Activated naive CD4-positive, alpha-beta T cell treated with anti-CD3 and anti-CD28 coated beads, Interleukin-2, amount 10 ng/mL, durations not matched to agents 7 days and 5 days (primary cell): ENCODE measurements around the gene C1orf50.
"Not testable (repeated sequence)": the region's sequence is repeated elsewhere in the genome, so short reads cannot be mapped to it uniquely, and the experiment has no call there.

Experiments used
- CTCF ChIA-PET: fragments of 350-600 bp; sonication (Branson Sonifier 250); formaldehyde crosslinking; loops from one replicate; lab custom pipeline; 2021; ENCODE audit warnings: antibody characterized with exemption; lab: Charles Lee
- DNase-seq: peaks from one replicate; pipeline ENCODE4 v3.0.0-alpha.2; 2020
- H3K27ac Mint-ChIP-seq: one replicate; pipeline ENCODE4 v1.8.0; 2021; ENCODE audit warnings: mild to moderate bottlenecking, moderate library complexity, mixed read lengths
- H3K27me3 Mint-ChIP-seq: one replicate; pipeline ENCODE4 v1.8.0; 2021; ENCODE audit warnings: mild to moderate bottlenecking, mixed read lengths
- H3K36me3 Mint-ChIP-seq: one replicate; pipeline ENCODE4 v1.8.0; 2021; ENCODE audit warnings: mixed read lengths
- H3K4me1 Mint-ChIP-seq: one replicate; pipeline ENCODE4 v1.8.0; 2021; ENCODE audit warnings: mixed read lengths
- H3K4me3 Mint-ChIP-seq: one replicate; pipeline ENCODE4 v1.8.0; 2021; ENCODE audit warnings: mild to moderate bottlenecking, moderate library complexity, mixed read lengths
- H3K9me3 Mint-ChIP-seq: one replicate; pipeline ENCODE4 v1.8.0; 2021; ENCODE audit warnings: mixed read lengths

C1orf50 gene

GRCh38 chr1:42743317-42744147, 23.5 kb upstream of the C1orf50 start:
- Mint-ChIP-seq H3K27me3 (no peaks in the 10 kb centered on the region), H3K9me3 (no peaks in the 10 kb centered on the region), H3K4me3 (no peak overlapping the region), H3K36me3 (peaks cover 9% of the 10 kb centered on the region), H3K4me1 (no peaks in the 10 kb centered on the region), H3K27ac (no peak overlapping the region)
- DNase-seq, result peak; percentile 19
- CTCF ChIA-PET, result interaction anchor here (1.7 kb wide), 1 partner anchor 157 kb away, joined by 4 read pairs; no protein-coding TSS in a partner anchor

GRCh38 chr1:42744148-42744413, 23.0 kb upstream of the C1orf50 start:
- Mint-ChIP-seq H3K27ac (no peak overlapping the region), H3K27me3 (no peaks in the 10 kb centered on the region), H3K9me3 (no peaks in the 10 kb centered on the region), H3K36me3 (peaks cover 11% of the 10 kb centered on the region), H3K4me1 (no peaks in the 10 kb centered on the region), H3K4me3 (no peak overlapping the region)
- CTCF ChIA-PET, result interaction anchor here (1.7 kb wide), 1 partner anchor 158 kb away, joined by 4 read pairs; no protein-coding TSS in a partner anchor
- DNase-seq, result peak; percentile 13

- Mint-ChIP-seq H3K9me3 (no peaks in the 10 kb centered on the region), H3K27me3 (no peaks in the 10 kb centered on the region), H3K4me1 (no peaks in the 10 kb centered on the region), H3K27ac (no peak overlapping the region), H3K4me3 (no peak overlapping the region), H3K36me3 (peaks cover 21% of the 10 kb centered on the region)
- CTCF ChIA-PET, result interaction anchor here (0.5 to 3.5 kb wide), 8 partner anchors 9 to 169 kb away, joined by 3 to 17 read pairs (median 4); no protein-coding TSS in a partner anchor
- DNase-seq, result peak; percentile 8
Observed at GRCh38 chr1:42745851-42746250, 21.2 kb upstream of the C1orf50 start.

GRCh38 chr1:42746436-42747105, 20.5 kb upstream of the C1orf50 start:
- Mint-ChIP-seq H3K4me3 (no peak overlapping the region), H3K9me3 (no peaks in the 10 kb centered on the region), H3K36me3 (peaks cover 22% of the 10 kb centered on the region), H3K27me3 (no peaks in the 10 kb centered on the region), H3K4me1 (no peaks in the 10 kb centered on the region), H3K27ac (no peak overlapping the region)
- peak; percentile 18 for DNase-seq
- CTCF ChIA-PET, result interaction anchor here (0.5 to 3.5 kb wide), 9 partner anchors 10 to 599 kb away, joined by 3 to 17 read pairs (median 3); no protein-coding TSS in a partner anchor

- peak; percentile 61 for DNase-seq
Observed at GRCh38 chr1:42747125-42747524, 19.9 kb upstream of the C1orf50 start.

GRCh38 chr1:42748021-42748420, 19.0 kb upstream of the C1orf50 start:
- Mint-ChIP-seq H3K36me3 (peaks cover 37% of the 10 kb centered on the region), H3K4me3 (no peak overlapping the region), H3K4me1 (no peaks in the 10 kb centered on the region), H3K27ac (no peak overlapping the region), H3K9me3 (no peaks in the 10 kb centered on the region), H3K27me3 (no peaks in the 10 kb centered on the region)
- DNase-seq, result peak; percentile 14
- CTCF ChIA-PET, result interaction anchor here (1.1 to 3.5 kb wide), 3 partner anchors 9 to 171 kb away, joined by 3 to 17 read pairs (median 7); no protein-coding TSS in a partner anchor

More at GRCh38 chr1:42747125-42747524, 19.9 kb upstream of the C1orf50 start:
- Mint-ChIP-seq H3K27ac (no peak overlapping the region), H3K36me3 (peaks cover 28% of the 10 kb centered on the region), H3K9me3 (no peaks in the 10 kb centered on the region), H3K4me3 (no peak overlapping the region), H3K27me3 (no peaks in the 10 kb centered on the region), H3K4me1 (no peaks in the 10 kb centered on the region)
- CTCF ChIA-PET, result interaction anchor here (0.7 to 3.5 kb wide), 8 partner anchors 10 to 600 kb away, joined by 3 to 17 read pairs (median 3); no protein-coding TSS in a partner anchor

- H3K4me3 Mint-ChIP-seq, result no peak overlapping the region
- no peaks in the 10 kb centered on the region for H3K27me3 Mint-ChIP-seq
- H3K27ac Mint-ChIP-seq, result peak overlapping the region; percentile 70
- no peaks in the 10 kb centered on the region for H3K9me3 Mint-ChIP-seq
- CTCF ChIA-PET, result interaction anchor here (1.1 to 3.5 kb wide), 3 partner anchors 8 to 171 kb away, joined by 3 to 17 read pairs (median 7); no protein-coding TSS in a partner anchor
- peak; percentile 14 for DNase-seq
- peaks cover 41% of the 10 kb centered on the region for H3K36me3 Mint-ChIP-seq
- no peaks in the 10 kb centered on the region for H3K4me1 Mint-ChIP-seq
Observed at GRCh38 chr1:42748461-42749410, 18.3 kb upstream of the C1orf50 start.

- H3K4me3 Mint-ChIP-seq, result no peak overlapping the region
- H3K4me1 Mint-ChIP-seq, result no peaks in the 10 kb centered on the region
- H3K27ac Mint-ChIP-seq, result no peak overlapping the region
- CTCF ChIA-PET, result no interaction called here
- peaks cover 50% of the 10 kb centered on the region for H3K36me3 Mint-ChIP-seq
- no peaks in the 10 kb centered on the region for H3K9me3 Mint-ChIP-seq
- DNase-seq, result no peak
- H3K27me3 Mint-ChIP-seq, result no peaks in the 10 kb centered on the region
Observed at GRCh38 chr1:42750041-42750440, 17.0 kb upstream of the C1orf50 start.

- H3K36me3 Mint-ChIP-seq, result peaks cover 60% of the 10 kb centered on the region
- H3K27ac Mint-ChIP-seq, H3K27me3 Mint-ChIP-seq, CTCF ChIA-PET, H3K4me1 Mint-ChIP-seq, H3K9me3 Mint-ChIP-seq, H3K4me3 Mint-ChIP-seq, DNase-seq: not testable (repeated sequence)
Observed at GRCh38 chr1:42751511-42752070, 15.5 kb upstream of the C1orf50 start.

GRCh38 chr1:42752284-42752683, 14.8 kb upstream of the C1orf50 start:
- CTCF ChIA-PET, result interaction anchor here (1.5 kb wide), 1 partner anchor 15 kb away, joined by 3 read pairs; no protein-coding TSS in a partner anchor
- Mint-ChIP-seq H3K27me3 (no peaks in the 10 kb centered on the region), H3K27ac (no peak overlapping the region), H3K36me3 (peaks cover 64% of the 10 kb centered on the region), H3K4me1 (no peaks in the 10 kb centered on the region), H3K4me3 (no peak overlapping the region), H3K9me3 (no peaks in the 10 kb centered on the region)
- DNase-seq, result peak; percentile 8

- Mint-ChIP-seq H3K27ac (no peak overlapping the region), H3K4me3 (no peak overlapping the region), H3K9me3 (no peaks in the 10 kb centered on the region), H3K4me1 (no peaks in the 10 kb centered on the region), H3K36me3 (peaks cover 66% of the 10 kb centered on the region), H3K27me3 (no peaks in the 10 kb centered on the region)
- no peak for DNase-seq
- CTCF ChIA-PET, result interaction anchor here (1.5 kb wide), 1 partner anchor 16 kb away, joined by 3 read pairs; no protein-coding TSS in a partner anchor
Observed at GRCh38 chr1:42753070-42753469, 14.0 kb upstream of the C1orf50 start.

GRCh38 chr1:42756956-42757891, 9.8 kb upstream of the C1orf50 start:
- Mint-ChIP-seq H3K4me1 (peaks cover under 1% of the 10 kb centered on the region), H3K27me3 (no peaks in the 10 kb centered on the region), H3K9me3 (no peaks in the 10 kb centered on the region), H3K27ac (no peak overlapping the region), H3K4me3 (no peak overlapping the region), H3K36me3 (peaks cover 55% of the 10 kb centered on the region)
- no peak for DNase-seq
- CTCF ChIA-PET, result interaction anchor here (1.1 to 2.3 kb wide), 5 partner anchors 9 to 179 kb away, joined by 3 to 15 read pairs (median 5); partner anchors contain the start of genes C1orf50 and P3H1
